Measurements from ENCODE around the gene SLC26A6. TPM values are rescaled to one million over a fixed set of nuclear protein-coding genes. Genes with fewer than 3 reads are reported as not detected.

The SLC26A6 gene
- polyA plus RNA-seq, 1 of the 3 experiments (the other 2 are of a cell fraction), result 31.9 TPM

DNA sequence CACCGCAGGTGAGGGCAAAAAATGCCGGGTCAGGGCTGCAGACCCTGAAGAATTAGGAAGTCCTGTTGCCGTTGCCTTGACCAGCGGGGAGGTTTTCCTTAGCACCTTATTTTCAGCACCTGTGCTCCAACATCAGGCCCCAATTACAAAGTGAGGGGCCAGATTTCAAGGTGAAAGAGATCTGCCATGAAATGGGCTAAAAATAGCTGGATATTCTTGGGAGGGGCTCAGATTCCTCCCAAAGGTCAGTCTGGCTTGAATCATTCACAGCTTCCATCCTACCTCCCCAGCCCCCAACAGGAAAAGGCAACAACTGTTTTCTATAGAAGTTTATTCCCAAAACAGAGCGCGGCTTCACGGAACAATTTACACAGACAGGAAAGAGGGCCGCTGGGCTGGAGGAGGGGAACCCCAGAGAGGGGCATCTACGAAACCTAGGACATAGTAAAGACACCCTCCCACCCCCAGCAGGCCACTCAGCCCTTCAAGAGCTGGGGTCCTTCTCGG, 941 bp upstream of the SLC26A6 start:
- no peaks in the 10 kb centered on the region for H3F3A ChIP-seq (replicated peaks; ENCODE audit: insufficient read depth)
- peaks cover 27% of the 10 kb centered on the region for H3K79me2 ChIP-seq (ENCODE audit: insufficient read depth)
- peak overlapping the region; percentile 96 to 99 for H3K4me3 ChIP-seq (ENCODE audit: low read depth in 2 of 2, low read length in 1 of 2)
- WGBS (ENCODE audit: low lambda C conversion rate), result 65% methylated on average over 9 of the region's 10 CpGs
- no peaks in the 10 kb centered on the region for H3K9me3 ChIP-seq
- peaks cover 16 to 23% of the 10 kb centered on the region in 2 experiments for H3K4me1 ChIP-seq (ENCODE audit: control insufficient read depth in 1 of 2, insufficient read depth in 2 of 2, low read depth in 1 of 2, low read length in 1 of 2)
- H3K4me2 ChIP-seq, result peak overlapping the region; percentile 100
- peaks cover 14% of the 10 kb centered on the region; the same call in 1 of the 2 replicates for H4K20me1 ChIP-seq (ENCODE audit: insufficient read depth)
- ChIA-PET CTCF (interaction anchor here (0.6 to 6.9 kb wide), 26 partner anchors 9 to 311 kb away, joined by 3 to 40 read pairs (median 6); partner anchors contain the start of genes ATRIP, CELSR3, NCKIPSD and PFKFB4), POLR2A (interaction anchor here (0.8 to 2.0 kb wide), 4 partner anchors 9 to 77 kb away, joined by 3 to 15 read pairs (median 5); partner anchors contain the start of gene CELSR3)
- no peaks in the 10 kb centered on the region for H3K27me3 ChIP-seq (ENCODE audit: insufficient read depth)
- H3K36me3 ChIP-seq (replicated peaks in 1 of 2; ENCODE audit: control insufficient read depth in 1 of 2, insufficient read depth in 2 of 2, low read length in 1 of 2), result peaks cover 2 to 45% of the 10 kb centered on the region in 2 experiments
- H2AFZ ChIP-seq (ENCODE audit: low read depth), result no peak overlapping the region
- peak overlapping the region; percentile 72 to 81; a peak in 3 of 4 replicates for H3K27ac ChIP-seq (ENCODE audit: low read depth in 2 of 2, low read length in 1 of 2)
- peak overlapping the region; percentile 89 for H3K9ac ChIP-seq
- TF ChIP-seq POLR2AphosphoS5 (IDR thresholded peaks at IDR 0.05; ENCODE audit: low read depth, low read length) (no peak), RAD21 (IDR thresholded peaks at IDR 0.05; ENCODE audit: low read length) (no peak), FOXM1 (IDR thresholded peaks at IDR 0.05; ENCODE audit: low read depth) (no peak), SIN3A (IDR thresholded peaks at IDR 0.05; ENCODE audit: borderline replicate concordance, low read depth, low read length) (no peak), RXRA (IDR thresholded peaks at IDR 0.05; ENCODE audit: borderline replicate concordance, low read depth) (no peak), NRF1 (IDR thresholded peaks at IDR 0.05; ENCODE audit: low read depth, low read length) (no peak), MEF2A (IDR thresholded peaks at IDR 0.05; ENCODE audit: borderline replicate concordance, low read depth) (no peak), GABPA (IDR thresholded peaks at IDR 0.05; ENCODE audit: low read depth) (no peak), EZH2phosphoT487 (IDR thresholded peaks at IDR 0.05; ENCODE audit: borderline replicate concordance, low read depth) (no peak), MXI1 (IDR thresholded peaks at IDR 0.05; ENCODE audit: low read depth, low read length) (no peak), TAF1 (IDR thresholded peaks at IDR 0.05; ENCODE audit: borderline replicate concordance, low read depth, low read length) (no peak), NFIC (IDR thresholded peaks at IDR 0.05; ENCODE audit: borderline replicate concordance) (no peak)
- TF ChIP-seq, protein P1, sequence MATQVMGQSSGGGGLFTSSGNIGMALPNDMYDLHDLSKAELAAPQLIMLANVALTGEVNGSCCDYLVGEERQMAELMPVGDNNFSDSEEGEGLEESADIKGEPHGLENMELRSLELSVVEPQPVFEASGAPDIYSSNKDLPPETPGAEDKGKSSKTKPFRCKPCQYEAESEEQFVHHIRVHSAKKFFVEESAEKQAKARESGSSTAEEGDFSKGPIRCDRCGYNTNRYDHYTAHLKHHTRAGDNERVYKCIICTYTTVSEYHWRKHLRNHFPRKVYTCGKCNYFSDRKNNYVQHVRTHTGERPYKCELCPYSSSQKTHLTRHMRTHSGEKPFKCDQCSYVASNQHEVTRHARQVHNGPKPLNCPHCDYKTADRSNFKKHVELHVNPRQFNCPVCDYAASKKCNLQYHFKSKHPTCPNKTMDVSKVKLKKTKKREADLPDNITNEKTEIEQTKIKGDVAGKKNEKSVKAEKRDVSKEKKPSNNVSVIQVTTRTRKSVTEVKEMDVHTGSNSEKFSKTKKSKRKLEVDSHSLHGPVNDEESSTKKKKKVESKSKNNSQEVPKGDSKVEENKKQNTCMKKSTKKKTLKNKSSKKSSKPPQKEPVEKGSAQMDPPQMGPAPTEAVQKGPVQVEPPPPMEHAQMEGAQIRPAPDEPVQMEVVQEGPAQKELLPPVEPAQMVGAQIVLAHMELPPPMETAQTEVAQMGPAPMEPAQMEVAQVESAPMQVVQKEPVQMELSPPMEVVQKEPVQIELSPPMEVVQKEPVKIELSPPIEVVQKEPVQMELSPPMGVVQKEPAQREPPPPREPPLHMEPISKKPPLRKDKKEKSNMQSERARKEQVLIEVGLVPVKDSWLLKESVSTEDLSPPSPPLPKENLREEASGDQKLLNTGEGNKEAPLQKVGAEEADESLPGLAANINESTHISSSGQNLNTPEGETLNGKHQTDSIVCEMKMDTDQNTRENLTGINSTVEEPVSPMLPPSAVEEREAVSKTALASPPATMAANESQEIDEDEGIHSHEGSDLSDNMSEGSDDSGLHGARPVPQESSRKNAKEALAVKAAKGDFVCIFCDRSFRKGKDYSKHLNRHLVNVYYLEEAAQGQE (IDR thresholded peaks at IDR 0.05; ENCODE audit: low read depth, low read length), result no peak
- TF ChIP-seq, protein P2, sequence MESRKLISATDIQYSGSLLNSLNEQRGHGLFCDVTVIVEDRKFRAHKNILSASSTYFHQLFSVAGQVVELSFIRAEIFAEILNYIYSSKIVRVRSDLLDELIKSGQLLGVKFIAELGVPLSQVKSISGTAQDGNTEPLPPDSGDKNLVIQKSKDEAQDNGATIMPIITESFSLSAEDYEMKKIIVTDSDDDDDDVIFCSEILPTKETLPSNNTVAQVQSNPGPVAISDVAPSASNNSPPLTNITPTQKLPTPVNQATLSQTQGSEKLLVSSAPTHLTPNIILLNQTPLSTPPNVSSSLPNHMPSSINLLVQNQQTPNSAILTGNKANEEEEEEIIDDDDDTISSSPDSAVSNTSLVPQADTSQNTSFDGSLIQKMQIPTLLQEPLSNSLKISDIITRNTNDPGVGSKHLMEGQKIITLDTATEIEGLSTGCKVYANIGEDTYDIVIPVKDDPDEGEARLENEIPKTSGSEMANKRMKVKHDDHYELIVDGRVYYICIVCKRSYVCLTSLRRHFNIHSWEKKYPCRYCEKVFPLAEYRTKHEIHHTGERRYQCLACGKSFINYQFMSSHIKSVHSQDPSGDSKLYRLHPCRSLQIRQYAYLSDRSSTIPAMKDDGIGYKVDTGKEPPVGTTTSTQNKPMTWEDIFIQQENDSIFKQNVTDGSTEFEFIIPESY (IDR thresholded peaks at IDR 0.05; ENCODE audit: borderline replicate concordance, low read depth), result no peak
- TF ChIP-seq, protein P3, sequence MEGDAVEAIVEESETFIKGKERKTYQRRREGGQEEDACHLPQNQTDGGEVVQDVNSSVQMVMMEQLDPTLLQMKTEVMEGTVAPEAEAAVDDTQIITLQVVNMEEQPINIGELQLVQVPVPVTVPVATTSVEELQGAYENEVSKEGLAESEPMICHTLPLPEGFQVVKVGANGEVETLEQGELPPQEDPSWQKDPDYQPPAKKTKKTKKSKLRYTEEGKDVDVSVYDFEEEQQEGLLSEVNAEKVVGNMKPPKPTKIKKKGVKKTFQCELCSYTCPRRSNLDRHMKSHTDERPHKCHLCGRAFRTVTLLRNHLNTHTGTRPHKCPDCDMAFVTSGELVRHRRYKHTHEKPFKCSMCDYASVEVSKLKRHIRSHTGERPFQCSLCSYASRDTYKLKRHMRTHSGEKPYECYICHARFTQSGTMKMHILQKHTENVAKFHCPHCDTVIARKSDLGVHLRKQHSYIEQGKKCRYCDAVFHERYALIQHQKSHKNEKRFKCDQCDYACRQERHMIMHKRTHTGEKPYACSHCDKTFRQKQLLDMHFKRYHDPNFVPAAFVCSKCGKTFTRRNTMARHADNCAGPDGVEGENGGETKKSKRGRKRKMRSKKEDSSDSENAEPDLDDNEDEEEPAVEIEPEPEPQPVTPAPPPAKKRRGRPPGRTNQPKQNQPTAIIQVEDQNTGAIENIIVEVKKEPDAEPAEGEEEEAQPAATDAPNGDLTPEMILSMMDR (IDR thresholded peaks at IDR 0.05), result no peak
- no peaks in the 10 kb centered on the region for H3K9me2 ChIP-seq
- no peak for DNase-seq

Data from SK-N-SH (cell line).